Measurements from ENCODE around the gene LMNTD1. TPM values are rescaled to one million over a fixed set of nuclear protein-coding genes. Genes with fewer than 3 reads are reported as not detected.

Gene LMNTD1
- polyA plus RNA-seq, 1 donor from 2014 or later = not detected

GRCh38 chr12:25502596-25502995, 50.5 kb downstream of the LMNTD1 start:
- H3K9me3 ChIP-seq (ENCODE audit: low read length) = no peaks in the 10 kb centered on the region
- H3K4me3 ChIP-seq (ENCODE audit: low read length) = no peak overlapping the region
- H4K20me1 ChIP-seq (ENCODE audit: insufficient read depth) = no peaks in the 10 kb centered on the region
- H3K9me2 ChIP-seq (ENCODE audit: insufficient read depth, low read length) = no peaks in the 10 kb centered on the region
- H3K27ac ChIP-seq (ENCODE audit: low read length) = no peak overlapping the region
- H3K79me2 ChIP-seq (replicated peaks; ENCODE audit: insufficient read depth, low read length) = no peaks in the 10 kb centered on the region
- no peak for TF ChIP-seq RAD21 (conservative IDR thresholded peaks at IDR 0.05)
- TF ChIP-seq MXI1 (conservative IDR thresholded peaks at IDR 0.05; ENCODE audit: poor library complexity, severe bottlenecking) = no peak
- no peak for TF ChIP-seq CTCF (IDR thresholded peaks at IDR 0.05; ENCODE audit: poor library complexity, severe bottlenecking)
- H3K27me3 ChIP-seq (ENCODE audit: insufficient read depth, low read depth, low read length) = no peaks in the 10 kb centered on the region
- H3F3A ChIP-seq (ENCODE audit: insufficient read depth, low read length, poor library complexity, severe bottlenecking) = no peaks in the 10 kb centered on the region
- no peak overlapping the region for H3K4me2 ChIP-seq (ENCODE audit: low read length)
- no peak overlapping the region for H2AFZ ChIP-seq (ENCODE audit: low read depth, low read length)
- H3K9ac ChIP-seq (ENCODE audit: low read length) = no peak overlapping the region
- no peaks in the 10 kb centered on the region for H3K36me3 ChIP-seq (ENCODE audit: insufficient read depth, low read length)

- H3K27me3 ChIP-seq (ENCODE audit: insufficient read depth, low read depth, low read length) = no peaks in the 10 kb centered on the region
- H3K4me3 ChIP-seq (ENCODE audit: low read length) = no peak overlapping the region
- no peak overlapping the region for H3K4me2 ChIP-seq (ENCODE audit: low read length)
- no peaks in the 10 kb centered on the region for H3K9me2 ChIP-seq (ENCODE audit: insufficient read depth, low read length)
- TF ChIP-seq MXI1 (conservative IDR thresholded peaks at IDR 0.05; ENCODE audit: poor library complexity, severe bottlenecking) (no peak), POLR2AphosphoS5 (IDR thresholded peaks at IDR 0.05) (no peak), TAF1 (IDR thresholded peaks at IDR 0.05; ENCODE audit: low read depth) (no peak)
- H3F3A ChIP-seq (ENCODE audit: insufficient read depth, low read length, poor library complexity, severe bottlenecking) = no peaks in the 10 kb centered on the region
- H3K36me3 ChIP-seq (ENCODE audit: insufficient read depth, low read length) = no peaks in the 10 kb centered on the region
- H3K79me2 ChIP-seq (replicated peaks; ENCODE audit: insufficient read depth, low read length) = no peaks in the 10 kb centered on the region
- no peak overlapping the region for H2AFZ ChIP-seq (ENCODE audit: low read depth, low read length)
- no peaks in the 10 kb centered on the region for H4K20me1 ChIP-seq (ENCODE audit: insufficient read depth)
- no peak overlapping the region for H3K9ac ChIP-seq (ENCODE audit: low read length)
- H3K27ac ChIP-seq (ENCODE audit: low read length) = no peak overlapping the region
- no peaks in the 10 kb centered on the region for H3K9me3 ChIP-seq (ENCODE audit: low read length)
Measured at GRCh38 chr12:25502118-25502517, 51.0 kb downstream of the LMNTD1 start.

GRCh38 chr12:25501549-25501948, 51.5 kb downstream of the LMNTD1 start:
- no peak overlapping the region for H3K9ac ChIP-seq (ENCODE audit: low read length)
- H2AFZ ChIP-seq (ENCODE audit: low read depth, low read length) = no peak overlapping the region
- no peaks in the 10 kb centered on the region for H3F3A ChIP-seq (ENCODE audit: insufficient read depth, low read length, poor library complexity, severe bottlenecking)
- H3K4me2 ChIP-seq (ENCODE audit: low read length) = no peak overlapping the region
- no peaks in the 10 kb centered on the region for H3K9me3 ChIP-seq (ENCODE audit: low read length)
- no peaks in the 10 kb centered on the region for H3K9me2 ChIP-seq (ENCODE audit: insufficient read depth, low read length)
- no peak overlapping the region for H3K27ac ChIP-seq (ENCODE audit: low read length)
- no peaks in the 10 kb centered on the region for H4K20me1 ChIP-seq (ENCODE audit: insufficient read depth)
- H3K79me2 ChIP-seq (replicated peaks; ENCODE audit: insufficient read depth, low read length) = no peaks in the 10 kb centered on the region
- no peak overlapping the region for H3K4me3 ChIP-seq (ENCODE audit: low read length)
- no peaks in the 10 kb centered on the region for H3K36me3 ChIP-seq (ENCODE audit: insufficient read depth, low read length)
- no peak for TF ChIP-seq RAD21 (conservative IDR thresholded peaks at IDR 0.05)
- TF ChIP-seq TAF1 (IDR thresholded peaks at IDR 0.05; ENCODE audit: low read depth) = no peak
- TF ChIP-seq CTCF (IDR thresholded peaks at IDR 0.05; ENCODE audit: poor library complexity, severe bottlenecking) = no peak
- TF ChIP-seq EZH2 (IDR thresholded peaks at IDR 0.05; ENCODE audit: borderline replicate concordance, insufficient read depth, low read length, poor library complexity, severe bottlenecking) = no peak
- no peak for TF ChIP-seq MXI1 (conservative IDR thresholded peaks at IDR 0.05; ENCODE audit: poor library complexity, severe bottlenecking)
- TF ChIP-seq REST (IDR thresholded peaks at IDR 0.05; ENCODE audit: borderline replicate concordance) = no peak
- no peak for TF ChIP-seq SMC3 (conservative IDR thresholded peaks at IDR 0.05; ENCODE audit: poor library complexity)
- no peak for TF ChIP-seq EP300 (conservative IDR thresholded peaks at IDR 0.05; ENCODE audit: poor library complexity, severe bottlenecking)
- no peak for TF ChIP-seq POLR2AphosphoS5 (IDR thresholded peaks at IDR 0.05)
- H3K27me3 ChIP-seq (ENCODE audit: insufficient read depth, low read depth, low read length) = no peaks in the 10 kb centered on the region

Data from neural cell (in vitro differentiated cells).